ENCODE data around the gene POLE.

The POLE gene

GRCh38 chr12:132685400-132685799 lies 1.7 kb downstream of the POLE start:
- no peak for TF ChIP-seq CTCF (IDR thresholded peaks at IDR 0.05)

- no peak for TF ChIP-seq CTCF (IDR thresholded peaks at IDR 0.05)
Observed at GRCh38 chr12:132677492-132677891, 9.7 kb downstream of the POLE start.

- no peak for TF ChIP-seq CTCF (IDR thresholded peaks at IDR 0.05)
Observed at GRCh38 chr12:132675757-132676432, 11.2 kb downstream of the POLE start.

GRCh38 chr12:132674561-132674960 lies 12.6 kb downstream of the POLE start:
- TF ChIP-seq CTCF (IDR thresholded peaks at IDR 0.05) = no peak

- no peak for TF ChIP-seq CTCF (IDR thresholded peaks at IDR 0.05)
Observed at GRCh38 chr12:132673288-132674179, 13.6 kb downstream of the POLE start.

GRCh38 chr12:132672678-132673077 lies 14.5 kb downstream of the POLE start:
- no peak for TF ChIP-seq CTCF (IDR thresholded peaks at IDR 0.05)

GRCh38 chr12:132672116-132672515 lies 15.0 kb downstream of the POLE start:
- no peak for TF ChIP-seq CTCF (IDR thresholded peaks at IDR 0.05)

Data from LNCAP (cell line).